Activated CD4-positive, alpha-beta T cell treated with anti-CD3 and anti-CD28 coated beads for 48 hours (primary cell): Measurements from ENCODE around the gene PCDHGB3.
"Not testable (repeated sequence)": the region's sequence is repeated elsewhere in the genome, so short reads cannot be mapped to it uniquely, and the experiment has no call there.

Experiments
- DNase-seq: peaks from one replicate; pipeline ENCODE4 v3.0.0-alpha.2; 2020

Gene PCDHGB3

DNA sequence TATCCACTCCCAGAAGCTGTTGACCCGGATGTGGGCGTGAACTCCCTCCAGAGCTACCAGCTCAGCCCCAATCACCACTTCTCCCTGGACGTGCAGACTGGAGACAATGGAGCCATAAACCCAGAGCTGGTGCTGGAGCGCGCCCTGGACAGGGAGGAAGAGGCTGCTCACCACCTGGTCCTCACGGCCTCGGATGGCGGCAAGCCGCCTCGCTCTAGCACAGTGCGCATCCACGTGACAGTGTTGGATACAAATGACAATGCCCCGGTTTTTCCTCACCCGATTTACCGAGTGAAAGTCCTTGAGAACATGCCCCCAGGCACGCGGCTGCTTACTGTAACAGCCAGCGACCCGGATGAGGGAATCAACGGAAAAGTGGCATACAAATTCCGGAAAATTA is 23.2 kb downstream of the PCDHGB3 start:
- no peak for DNase-seq

DNA sequence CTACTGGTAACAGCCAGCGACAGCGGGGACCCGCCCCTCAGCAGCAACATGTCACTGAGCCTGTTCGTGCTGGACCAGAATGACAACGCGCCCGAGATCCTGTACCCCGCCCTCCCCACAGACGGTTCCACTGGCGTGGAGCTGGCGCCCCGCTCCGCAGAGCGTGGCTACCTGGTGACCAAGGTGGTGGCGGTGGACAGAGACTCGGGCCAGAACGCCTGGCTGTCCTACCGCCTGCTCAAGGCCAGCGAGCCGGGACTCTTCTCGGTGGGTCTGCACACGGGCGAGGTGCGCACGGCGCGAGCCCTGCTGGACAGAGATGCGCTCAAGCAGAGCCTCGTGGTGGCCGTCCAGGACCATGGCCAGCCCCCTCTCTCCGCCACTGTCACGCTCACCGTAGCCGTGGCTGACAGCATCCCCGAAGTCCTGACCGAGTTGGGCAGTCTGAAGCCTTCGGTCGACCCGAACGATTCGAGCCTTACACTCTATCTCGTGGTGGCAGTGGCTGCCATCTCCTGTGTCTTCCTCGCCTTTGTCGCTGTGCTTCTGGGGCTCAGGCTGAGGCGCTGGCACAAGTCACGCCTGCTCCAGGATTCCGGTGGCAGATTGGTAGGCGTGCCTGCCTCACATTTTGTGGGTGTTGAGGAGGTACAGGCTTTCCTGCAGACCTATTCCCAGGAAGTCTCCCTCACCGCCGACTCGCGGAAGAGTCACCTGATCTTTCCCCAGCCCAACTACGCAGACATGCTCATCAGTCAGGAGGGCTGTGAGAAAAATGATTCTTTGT is 24.6 kb downstream of the PCDHGB3 start:
- not testable (repeated sequence) for DNase-seq

DNA sequence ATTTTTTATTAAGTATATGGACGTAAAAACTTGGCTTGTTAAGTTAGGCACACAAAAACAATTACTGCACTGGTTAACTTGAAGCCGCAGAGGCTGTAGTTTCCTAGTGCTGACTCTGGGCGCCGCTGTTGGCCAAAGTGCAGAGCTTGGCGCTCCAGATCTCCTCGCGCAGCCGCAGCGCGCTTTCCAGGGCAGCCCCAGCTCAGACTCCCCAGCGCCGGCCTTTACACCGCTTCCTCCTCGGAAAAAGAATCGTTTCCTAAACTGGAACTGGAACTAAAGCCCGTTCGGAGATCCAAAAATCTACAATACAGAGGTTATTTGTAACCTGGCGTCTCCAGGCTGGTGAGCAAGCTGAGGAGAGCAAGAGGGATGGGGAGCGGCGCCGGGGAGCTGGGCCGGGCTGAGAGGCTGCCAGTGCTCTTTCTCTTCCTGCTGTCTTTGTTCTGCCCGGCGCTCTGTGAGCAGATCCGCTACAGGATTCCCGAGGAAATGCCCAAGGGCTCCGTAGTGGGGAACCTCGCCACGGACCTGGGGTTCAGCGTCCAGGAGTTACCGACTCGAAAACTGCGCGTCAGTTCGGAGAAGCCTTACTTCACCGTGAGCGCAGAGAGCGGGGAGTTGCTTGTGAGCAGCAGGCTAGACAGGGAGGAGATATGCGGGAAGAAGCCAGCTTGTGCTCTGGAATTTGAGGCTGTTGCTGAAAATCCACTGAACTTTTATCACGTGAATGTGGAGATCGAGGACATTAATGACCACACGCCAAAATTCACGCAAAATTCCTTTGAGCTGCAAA is 27.9 kb downstream of the PCDHGB3 start, which contains the start of gene PCDHGB5:
TSS of gene PCDHGB5 (plus strand) at position 192 of the 796 bp plus-strand sequence. CDS start at position 373, 181 bp downstream.
- DNase-seq, result peak; percentile 66

DNA sequence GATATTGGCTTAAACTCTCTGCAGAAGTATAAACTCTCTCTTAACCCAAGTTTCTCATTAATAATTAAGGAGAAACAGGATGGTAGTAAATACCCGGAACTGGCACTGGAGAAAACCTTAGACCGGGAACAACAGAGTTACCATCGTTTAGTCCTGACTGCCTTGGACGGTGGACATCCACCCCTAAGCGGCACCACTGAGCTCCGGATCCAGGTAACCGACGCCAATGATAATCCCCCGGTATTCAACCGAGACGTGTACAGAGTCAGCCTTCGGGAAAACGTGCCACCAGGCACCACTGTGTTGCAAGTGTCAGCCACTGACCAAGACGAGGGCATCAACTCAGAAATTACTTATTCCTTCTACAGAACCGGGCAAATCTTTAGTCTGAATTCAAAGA is 28.6 kb downstream of the PCDHGB3 start:
- no peak for DNase-seq

DNA sequence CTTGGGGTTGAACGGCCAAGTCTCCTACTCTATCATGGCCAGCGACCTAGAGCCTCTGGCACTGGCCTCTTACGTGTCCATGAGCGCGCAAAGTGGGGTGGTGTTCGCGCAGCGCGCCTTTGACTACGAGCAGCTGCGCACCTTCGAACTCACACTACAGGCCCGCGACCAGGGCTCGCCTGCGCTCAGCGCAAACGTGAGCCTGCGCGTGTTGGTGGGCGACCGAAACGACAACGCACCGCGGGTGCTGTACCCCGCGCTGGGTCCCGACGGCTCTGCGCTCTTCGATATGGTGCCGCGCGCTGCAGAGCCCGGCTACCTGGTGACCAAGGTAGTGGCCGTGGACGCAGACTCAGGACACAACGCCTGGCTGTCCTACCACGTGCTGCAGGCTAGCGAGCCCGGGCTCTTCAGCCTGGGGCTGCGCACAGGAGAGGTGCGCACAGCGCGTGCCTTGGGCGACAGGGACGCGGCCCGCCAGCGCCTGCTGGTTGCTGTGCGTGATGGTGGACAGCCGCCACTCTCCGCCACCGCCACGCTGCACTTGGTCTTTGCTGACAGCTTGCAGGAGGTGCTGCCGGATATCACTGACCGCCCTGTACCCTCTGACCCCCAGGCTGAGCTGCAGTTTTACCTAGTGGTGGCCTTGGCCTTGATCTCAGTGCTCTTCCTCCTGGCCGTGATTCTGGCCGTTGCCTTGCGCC is 29.7 kb downstream of the PCDHGB3 start:
- no peak for DNase-seq

DNA sequence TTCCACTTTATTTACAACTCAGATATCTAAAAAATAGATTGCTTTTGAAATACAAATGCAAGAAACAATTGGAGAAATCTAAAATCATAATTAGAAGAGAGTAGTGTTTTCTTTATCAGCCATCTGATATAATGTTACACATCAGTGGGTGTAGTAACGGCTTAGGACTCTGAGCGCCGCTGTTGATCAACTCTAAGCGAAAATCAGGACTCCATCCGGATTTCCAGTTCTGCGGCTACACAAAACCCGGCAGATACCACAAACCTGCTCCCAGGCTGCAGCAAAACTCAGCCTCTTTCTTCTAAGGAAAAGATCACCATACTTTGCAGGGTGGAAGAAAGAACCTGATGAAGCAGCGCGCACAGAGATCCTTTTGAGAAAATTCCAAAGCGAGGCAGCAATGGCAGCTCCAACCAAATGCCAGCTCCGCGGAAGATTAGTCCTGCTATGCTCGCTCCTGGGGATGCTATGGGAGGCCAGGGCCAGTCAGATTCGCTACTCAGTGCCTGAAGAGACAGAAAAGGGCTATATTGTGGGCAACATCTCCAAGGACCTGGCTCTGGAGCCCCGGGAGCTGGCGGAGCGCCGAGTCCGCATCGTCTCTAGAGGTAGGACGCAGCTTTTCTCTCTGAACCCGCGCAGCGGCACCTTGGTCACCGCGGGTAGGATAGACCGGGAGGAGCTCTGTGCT is 32.7 kb downstream of the PCDHGB3 start, which contains the start of gene PCDHGA9:
TSS of gene PCDHGA9 (plus strand) at position 226 of the 691 bp plus-strand sequence. CDS start at position 401, 175 bp downstream.
- DNase-seq, result no peak

DNA sequence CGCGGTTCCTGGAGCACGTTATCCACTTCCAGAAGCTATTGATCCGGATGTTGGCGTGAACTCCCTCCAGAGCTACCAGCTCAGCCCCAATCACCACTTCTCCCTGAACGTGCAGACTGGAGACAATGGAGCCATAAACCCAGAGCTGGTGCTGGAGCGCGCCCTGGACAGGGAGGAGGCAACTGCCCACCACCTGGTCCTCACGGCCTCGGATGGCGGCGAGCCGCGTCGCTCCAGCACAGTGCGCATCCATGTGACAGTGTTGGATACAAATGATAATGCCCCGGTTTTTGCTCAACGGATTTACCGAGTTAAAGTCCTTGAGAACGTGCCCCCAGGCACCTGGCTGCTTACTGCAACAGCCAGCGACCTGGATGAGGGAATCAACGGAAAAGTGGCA is 33.3 kb downstream of the PCDHGB3 start:
- no peak for DNase-seq

DNA sequence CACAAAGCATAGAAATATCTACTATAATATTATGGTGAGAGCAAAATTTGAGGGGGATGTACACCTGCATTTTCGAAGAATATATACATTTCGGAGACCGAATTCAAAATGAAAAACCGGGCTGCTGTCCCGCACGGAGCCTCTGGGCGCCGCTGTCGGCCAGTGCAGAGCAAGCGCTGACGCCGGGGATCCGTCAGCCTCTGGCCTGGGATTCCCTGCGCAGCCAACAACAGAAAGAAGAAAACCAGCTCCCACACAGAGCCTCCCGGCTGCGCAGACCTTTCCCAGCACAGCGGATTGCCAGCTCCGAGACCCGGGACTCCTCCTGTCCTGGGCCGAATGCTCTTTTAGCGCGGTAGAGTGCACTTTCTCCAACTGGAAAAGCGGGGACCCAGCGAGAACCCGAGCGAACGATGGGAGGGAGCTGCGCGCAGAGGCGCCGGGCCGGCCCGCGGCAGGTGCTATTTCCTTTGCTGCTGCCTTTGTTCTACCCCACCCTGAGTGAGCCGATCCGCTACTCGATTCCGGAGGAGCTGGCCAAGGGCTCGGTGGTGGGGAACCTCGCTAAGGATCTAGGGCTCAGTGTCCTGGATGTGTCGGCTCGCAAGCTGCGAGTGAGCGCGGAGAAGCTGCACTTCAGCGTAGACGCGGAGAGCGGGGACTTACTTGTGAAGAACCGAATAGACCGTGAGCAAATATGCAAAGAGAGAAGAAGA is 37.9 kb downstream of the PCDHGB3 start, which contains the start of gene PCDHGB6:
TSS of gene PCDHGB6 (plus strand) at position 232 of the 716 bp plus-strand sequence. CDS start at position 414, 182 bp downstream.
- DNase-seq, result peak; percentile 67

DNA sequence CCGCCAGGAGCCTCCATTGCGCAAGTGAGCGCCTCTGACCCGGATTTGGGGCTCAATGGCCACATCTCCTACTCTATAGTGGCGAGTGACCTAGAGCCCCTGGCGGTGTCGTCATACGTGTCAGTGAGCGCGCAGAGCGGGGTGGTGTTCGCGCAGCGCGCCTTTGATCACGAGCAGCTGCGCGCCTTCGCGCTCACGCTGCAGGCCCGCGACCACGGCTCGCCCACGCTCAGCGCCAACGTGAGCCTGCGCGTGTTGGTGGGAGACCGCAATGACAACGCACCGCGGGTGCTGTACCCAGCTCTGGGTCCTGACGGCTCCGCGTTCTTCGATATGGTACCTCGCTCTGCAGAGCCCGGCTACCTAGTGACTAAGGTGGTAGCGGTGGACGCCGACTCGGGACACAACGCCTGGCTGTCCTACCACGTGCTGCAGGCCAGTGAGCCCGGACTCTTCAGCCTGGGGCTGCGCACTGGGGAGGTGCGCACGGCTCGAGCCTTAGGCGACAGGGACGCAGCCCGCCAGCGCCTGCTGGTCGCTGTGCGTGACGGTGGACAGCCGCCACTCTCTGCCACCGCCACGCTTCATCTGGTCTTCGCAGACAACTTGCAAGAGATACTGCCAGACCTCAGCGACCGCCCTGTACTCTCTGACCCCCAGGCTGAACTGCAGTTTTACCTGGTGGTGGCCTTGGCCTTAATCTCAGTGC is 39.7 kb downstream of the PCDHGB3 start:
- no peak for DNase-seq

DNA sequence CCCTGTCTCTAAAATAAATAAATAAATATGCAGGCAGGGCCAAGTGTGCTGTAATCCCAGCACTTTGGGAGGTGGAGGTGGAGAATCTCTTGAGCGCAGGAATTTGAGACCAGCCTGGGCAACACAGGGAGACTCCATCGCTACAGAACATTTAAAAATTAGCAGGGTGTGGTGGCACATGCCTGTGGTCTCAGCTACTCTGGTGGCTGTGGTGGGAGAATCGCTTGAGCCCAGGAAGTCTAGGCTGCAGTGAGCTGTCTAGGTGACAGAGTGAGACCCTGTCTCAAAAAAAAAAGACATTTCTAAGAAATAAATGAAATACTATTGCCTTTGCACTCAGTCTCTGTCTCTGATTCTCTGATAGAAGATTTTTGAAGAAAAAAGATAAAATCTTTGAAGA is 41.5 kb downstream of the PCDHGB3 start:
- DNase-seq, result no peak

DNA sequence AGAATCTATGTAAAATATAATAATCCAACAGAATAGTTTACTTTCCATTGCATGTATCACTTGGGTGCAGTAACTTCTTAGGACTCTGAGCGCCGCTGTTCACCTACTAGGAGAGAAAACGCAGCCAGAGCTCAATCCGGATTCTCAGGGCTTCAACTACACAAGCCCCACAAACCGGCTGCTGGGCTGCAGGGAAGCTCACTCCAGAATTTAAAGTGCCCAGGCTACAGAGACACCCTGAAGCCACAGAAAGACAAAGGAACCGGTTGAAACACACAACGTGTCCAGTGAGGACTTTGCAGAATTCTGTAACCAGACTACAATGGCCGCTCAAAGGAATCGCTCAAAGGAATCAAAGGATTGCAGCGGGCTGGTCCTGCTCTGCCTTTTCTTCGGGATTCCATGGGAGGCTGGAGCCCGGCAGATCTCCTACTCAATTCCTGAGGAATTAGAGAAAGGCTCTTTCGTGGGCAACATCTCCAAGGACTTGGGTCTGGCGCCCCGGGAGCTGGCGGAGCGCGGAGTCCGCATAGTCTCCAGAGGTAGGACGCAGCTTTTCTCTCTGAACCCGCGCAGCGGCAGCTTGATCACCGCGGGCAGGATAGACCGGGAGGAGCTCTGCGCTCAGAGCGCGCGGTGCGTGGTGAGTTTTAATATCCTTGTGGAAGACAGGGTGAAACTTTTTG is 43.0 kb downstream of the PCDHGB3 start, which contains the start of gene PCDHGA10:
TSS of gene PCDHGA10 (plus strand) at position 134 of the 686 bp plus-strand sequence. CDS start at position 323, 189 bp downstream.
- DNase-seq, result peak; percentile 70

DNA sequence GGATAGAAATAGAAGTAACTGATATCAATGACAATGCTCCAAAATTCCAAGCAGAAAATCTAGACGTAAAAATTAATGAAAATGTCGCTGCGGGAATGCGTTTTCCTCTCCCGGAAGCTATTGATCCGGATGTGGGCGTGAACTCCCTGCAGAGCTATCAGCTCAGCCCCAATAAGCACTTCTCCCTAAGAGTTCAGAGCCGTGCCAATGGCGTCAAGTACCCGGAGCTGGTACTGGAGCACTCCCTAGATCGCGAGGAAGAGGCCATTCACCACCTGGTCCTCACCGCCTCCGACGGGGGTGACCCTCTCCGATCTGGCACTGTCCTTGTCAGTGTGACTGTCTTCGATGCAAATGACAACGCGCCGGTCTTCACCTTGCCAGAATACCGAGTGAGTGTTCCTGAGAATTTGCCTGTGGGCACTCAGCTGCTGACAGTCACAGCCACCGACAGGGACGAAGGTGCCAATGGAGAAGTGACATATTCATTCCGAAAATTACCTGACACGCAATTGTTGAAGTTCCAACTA is 43.6 kb downstream of the PCDHGB3 start:
- no peak for DNase-seq

DNA sequence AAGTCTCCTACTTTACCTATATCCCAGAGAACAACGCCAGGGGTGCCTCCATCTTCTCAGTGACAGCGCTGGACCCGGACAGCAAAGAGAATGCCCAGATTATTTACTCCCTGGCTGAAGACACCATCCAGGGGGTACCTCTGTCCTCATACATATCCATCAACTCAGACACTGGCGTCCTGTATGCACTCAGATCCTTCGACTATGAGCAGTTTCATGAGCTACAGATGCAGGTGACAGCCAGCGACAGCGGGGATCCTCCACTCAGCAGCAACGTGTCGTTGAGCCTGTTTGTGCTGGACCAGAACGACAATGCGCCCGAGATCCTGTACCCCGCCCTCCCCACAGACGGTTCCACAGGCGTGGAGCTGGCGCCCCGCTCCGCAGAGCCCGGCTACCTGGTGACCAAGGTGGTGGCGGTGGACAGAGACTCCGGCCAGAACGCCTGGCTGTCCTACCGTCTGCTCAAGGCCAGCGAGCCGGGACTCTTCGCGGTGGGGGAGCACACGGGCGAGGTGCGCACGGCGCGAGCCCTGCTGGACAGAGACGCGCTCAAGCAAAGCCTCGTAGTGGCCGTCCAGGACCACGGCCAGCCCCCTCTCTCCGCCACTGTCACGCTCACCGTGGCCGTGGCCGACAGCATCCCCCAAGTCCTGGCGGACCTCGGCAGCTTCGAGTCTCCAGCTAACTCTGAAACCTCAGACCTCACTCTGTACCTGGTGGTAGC is 44.7 kb downstream of the PCDHGB3 start:
- DNase-seq, result not testable (repeated sequence)

DNA sequence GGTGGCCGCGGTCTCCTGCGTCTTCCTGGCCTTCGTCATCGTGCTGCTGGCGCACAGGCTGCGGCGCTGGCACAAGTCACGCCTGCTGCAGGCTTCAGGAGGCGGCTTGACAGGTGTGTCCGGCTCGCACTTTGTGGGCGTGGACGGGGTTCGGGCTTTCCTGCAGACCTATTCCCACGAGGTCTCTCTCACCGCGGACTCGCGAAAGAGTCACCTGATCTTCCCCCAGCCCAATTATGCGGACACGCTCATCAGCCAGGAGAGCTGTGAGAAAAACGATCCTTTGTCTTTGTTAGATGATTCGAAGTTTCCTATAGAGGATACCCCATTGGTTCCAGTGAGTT is 45.2 kb downstream of the PCDHGB3 start:
- not testable (repeated sequence) for DNase-seq

DNA sequence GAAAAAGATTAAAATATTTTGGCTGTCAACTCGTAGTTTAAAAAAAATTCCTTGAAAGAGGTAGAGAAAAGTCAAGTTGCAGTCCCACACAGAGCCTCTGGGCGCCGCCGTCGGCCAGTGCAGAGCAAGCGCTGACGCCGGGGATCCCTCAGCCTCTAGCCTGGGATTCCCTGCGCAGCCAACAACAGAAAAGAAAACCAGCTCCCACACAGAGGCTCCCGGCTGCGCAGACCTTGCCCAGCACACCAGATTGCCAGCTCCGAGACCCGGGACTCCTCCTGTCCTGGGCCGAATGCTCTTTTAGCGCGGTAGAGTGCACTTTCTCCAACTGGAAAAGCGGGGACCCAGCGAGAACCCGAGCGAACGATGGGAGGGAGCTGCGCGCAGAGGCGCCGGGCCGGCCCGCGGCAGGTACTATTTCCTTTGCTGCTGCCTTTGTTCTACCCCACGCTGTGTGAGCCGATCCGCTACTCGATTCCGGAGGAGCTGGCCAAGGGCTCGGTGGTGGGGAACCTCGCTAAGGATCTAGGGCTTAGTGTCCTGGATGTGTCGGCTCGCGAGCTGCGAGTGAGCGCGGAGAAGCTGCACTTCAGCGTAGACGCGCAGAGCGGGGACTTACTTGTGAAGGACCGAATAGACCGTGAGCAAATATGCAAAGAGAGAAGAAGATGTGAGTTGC is 47.6 kb downstream of the PCDHGB3 start, which contains the start of gene PCDHGB7:
TSS of gene PCDHGB7 (plus strand) at position 184 of the 679 bp plus-strand sequence. CDS start at position 367, 183 bp downstream.
- DNase-seq, result peak; percentile 78

DNA sequence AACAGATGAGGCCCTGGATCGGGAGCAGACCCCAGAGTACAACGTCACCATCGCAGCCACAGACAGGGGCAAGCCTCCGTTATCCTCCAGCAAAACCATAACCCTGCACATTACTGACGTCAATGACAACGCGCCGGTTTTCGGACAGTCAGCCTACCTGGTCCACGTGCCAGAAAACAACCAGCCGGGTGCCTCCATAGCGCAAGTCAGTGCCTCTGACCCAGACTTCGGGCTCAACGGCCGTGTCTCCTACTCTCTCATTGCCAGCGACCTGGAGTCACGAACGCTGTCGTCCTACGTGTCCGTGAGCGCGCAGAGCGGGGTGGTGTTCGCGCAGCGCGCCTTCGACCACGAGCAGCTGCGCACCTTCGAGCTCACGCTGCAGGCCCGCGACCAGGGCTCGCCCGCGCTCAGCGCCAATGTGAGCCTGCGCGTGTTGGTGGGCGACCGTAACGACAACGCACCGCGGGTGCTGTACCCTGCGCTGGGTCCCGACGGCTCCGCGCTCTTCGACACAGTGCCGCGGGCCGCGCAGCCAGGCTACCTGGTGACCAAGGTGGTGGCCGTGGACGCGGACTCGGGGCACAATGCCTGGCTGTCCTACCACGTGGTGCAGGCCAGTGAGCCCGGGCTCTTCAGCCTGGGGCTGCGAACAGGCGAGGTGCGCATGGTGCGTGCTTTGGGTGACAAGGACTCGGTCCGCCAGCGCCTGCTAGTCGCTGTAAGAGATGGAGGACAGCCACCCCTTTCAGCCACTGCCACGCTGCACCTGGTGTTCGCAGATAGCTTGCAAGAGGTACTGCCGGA is 49.2 kb downstream of the PCDHGB3 start:
- no peak for DNase-seq

DNA sequence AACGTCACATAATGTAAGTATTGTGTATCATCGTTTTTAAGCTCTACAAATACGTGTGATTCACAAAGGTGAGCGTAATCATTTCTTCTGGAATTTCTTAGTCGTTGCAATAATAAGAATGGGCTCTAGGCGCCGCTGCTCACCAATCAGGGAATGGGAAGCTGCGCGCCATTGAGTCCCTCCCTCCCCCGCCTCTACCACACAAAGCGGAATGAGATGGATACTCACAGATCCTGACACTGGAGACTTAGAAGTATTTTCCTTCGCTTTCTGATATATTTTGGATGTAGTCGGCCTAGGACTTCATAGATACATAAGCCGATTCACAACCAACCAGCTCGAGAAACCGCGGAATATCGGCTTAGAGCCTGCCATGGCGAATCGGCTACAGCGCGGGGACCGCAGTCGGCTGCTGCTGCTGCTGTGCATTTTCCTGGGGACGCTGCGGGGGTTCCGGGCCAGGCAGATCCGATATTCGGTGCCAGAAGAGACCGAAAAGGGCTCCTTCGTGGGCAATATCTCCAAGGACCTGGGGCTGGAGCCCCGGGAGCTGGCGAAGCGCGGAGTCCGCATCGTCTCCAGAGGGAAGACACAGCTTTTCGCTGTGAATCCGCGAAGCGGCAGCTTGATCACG is 50.9 kb downstream of the PCDHGB3 start, which contains the start of gene PCDHGA11:
TSS of gene PCDHGA11 (plus strand) at position 197 of the 634 bp plus-strand sequence. CDS start at position 374, 177 bp downstream.
- peak; percentile 75 for DNase-seq
